NCI-H2196 (cell line): ENCODE results near the gene IFT122.
"Not testable (repeated sequence)": the region's sequence is repeated elsewhere in the genome, so short reads cannot be mapped to it uniquely, and the experiment has no call there.

ENCODE experiments used
- DNase-seq: peaks from one replicate; lab custom pipeline; 2025; ENCODE audit not compliant: unreplicated experiment; lab: John Stamatoyannopoulos, UW

The IFT122 gene

DNA sequence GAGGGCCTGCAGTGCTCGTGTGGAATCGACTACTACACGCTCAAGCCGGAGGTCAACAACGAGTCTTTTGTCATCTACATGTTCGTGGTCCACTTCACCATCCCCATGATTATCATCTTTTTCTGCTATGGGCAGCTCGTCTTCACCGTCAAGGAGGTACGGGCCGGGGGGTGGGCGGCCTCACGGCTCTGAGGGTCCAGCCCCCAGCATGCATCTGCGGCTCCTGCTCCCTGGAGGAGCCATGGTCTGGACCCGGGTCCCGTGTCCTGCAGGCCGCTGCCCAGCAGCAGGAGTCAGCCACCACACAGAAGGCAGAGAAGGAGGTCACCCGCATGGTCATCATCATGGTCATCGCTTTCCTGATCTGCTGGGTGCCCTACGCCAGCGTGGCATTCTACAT is 92.2 kb downstream of the IFT122 start:
- DNase-seq, result no peak

DNA sequence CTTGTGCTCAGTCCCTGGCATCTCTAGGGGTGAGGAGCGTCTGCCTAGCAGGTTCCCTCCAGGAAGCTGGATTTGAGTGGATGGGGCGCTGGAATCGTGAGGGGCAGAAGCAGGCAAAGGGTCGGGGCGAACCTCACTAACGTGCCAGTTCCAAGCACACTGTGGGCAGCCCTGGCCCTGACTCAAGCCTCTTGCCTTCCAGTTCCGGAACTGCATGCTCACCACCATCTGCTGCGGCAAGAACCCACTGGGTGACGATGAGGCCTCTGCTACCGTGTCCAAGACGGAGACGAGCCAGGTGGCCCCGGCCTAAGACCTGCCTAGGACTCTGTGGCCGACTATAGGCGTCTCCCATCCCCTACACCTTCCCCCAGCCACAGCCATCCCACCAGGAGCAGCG is 93.4 kb downstream of the IFT122 start:
- DNase-seq, result no peak

DNA sequence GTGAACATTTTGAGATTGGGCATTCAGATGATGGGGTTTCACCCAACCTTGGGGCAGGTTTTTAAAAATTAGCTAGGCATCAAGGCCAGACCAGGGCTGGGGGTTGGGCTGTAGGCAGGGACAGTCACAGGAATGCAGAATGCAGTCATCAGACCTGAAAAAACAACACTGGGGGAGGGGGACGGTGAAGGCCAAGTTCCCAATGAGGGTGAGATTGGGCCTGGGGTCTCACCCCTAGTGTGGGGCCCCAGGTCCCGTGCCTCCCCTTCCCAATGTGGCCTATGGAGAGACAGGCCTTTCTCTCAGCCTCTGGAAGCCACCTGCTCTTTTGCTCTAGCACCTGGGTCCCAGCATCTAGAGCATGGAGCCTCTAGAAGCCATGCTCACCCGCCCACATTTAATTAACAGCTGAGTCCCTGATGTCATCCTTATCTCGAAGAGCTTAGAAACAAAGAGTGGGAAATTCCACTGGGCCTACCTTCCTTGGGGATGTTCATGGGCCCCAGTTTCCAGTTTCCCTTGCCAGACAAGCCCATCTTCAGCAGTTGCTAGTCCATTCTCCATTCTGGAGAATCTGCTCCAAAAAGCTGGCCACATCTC is 94.5 kb downstream of the IFT122 start:
- DNase-seq, result no peak

DNA sequence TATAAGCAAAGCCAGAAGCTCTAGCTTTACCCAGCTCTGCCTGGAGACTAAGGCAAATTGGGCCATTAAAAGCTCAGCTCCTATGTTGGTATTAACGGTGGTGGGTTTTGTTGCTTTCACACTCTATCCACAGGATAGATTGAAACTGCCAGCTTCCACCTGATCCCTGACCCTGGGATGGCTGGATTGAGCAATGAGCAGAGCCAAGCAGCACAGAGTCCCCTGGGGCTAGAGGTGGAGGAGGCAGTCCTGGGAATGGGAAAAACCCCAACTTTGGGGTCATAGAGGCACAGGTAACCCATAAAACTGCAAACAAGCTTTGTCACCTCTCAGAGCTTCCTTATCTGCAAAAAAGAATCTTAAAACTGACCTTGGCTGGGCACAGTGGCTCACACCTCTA is 95.1 kb downstream of the IFT122 start:
- DNase-seq, result no peak

GRCh38 chr3:129536374-129536667 is 96.3 kb downstream of the IFT122 start:
- no peak for DNase-seq

DNA sequence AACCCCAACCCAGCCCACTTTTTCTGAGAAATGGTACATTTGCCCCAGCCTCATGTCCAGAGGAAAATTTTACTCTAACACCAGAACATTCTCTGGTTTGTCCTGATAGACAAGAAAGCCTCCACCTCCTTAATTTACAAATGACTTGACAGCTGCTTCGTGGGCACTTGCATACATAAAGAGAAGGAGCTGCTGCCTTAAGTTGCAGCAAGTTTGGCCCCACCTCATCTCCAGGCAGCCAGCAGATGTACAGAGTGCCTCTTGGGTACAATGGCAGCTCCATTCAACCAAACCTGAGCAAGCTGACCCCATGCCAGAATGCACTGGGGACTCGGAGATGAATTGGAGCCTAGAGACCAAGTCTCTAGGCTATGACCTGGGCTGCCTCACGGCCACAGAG is 96.8 kb downstream of the IFT122 start:
- DNase-seq, result no peak

- DNase-seq, result no peak
Measured at GRCh38 chr3:129539206-129539605, 99.2 kb downstream of the IFT122 start.

GRCh38 chr3:129540776-129541516 is 100.9 kb downstream of the IFT122 start:
- no peak for DNase-seq

GRCh38 chr3:129542747-129543146 is 102.7 kb downstream of the IFT122 start:
- DNase-seq, result no peak

- DNase-seq, result no peak
Measured at GRCh38 chr3:129543156-129543790, 103.2 kb downstream of the IFT122 start, which contains the start of gene H1-8. Gene H1-8 (plus strand): TSS chr3:129543175. CDS start chr3:129543219, 44 bp downstream.

GRCh38 chr3:129543999-129544398 is 104.0 kb downstream of the IFT122 start:
- DNase-seq, result no peak

GRCh38 chr3:129545951-129546350 is 105.9 kb downstream of the IFT122 start:
- not testable (repeated sequence) for DNase-seq

DNA sequence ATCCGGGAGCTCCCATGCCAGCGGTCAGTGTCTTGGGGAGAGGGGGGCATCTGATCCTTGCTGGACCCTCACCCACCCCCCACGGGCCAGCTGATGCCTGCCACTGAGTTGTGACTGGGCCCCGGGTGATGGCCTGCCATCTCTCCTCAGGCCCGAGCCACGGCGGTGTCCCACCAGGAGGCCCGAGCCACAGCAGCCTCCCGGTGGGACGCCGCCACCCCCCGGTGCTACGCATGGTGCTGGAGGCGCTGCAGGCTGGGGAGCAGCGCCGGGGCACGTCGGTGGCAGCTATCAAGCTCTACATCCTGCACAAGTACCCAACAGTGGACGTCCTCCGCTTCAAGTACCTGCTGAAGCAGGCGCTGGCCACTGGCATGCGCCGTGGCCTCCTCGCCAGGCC is 107.2 kb downstream of the IFT122 start:
- DNase-seq, result no peak

GRCh38 chr3:129548104-129548965 is 108.3 kb downstream of the IFT122 start:
- no peak for DNase-seq

DNA sequence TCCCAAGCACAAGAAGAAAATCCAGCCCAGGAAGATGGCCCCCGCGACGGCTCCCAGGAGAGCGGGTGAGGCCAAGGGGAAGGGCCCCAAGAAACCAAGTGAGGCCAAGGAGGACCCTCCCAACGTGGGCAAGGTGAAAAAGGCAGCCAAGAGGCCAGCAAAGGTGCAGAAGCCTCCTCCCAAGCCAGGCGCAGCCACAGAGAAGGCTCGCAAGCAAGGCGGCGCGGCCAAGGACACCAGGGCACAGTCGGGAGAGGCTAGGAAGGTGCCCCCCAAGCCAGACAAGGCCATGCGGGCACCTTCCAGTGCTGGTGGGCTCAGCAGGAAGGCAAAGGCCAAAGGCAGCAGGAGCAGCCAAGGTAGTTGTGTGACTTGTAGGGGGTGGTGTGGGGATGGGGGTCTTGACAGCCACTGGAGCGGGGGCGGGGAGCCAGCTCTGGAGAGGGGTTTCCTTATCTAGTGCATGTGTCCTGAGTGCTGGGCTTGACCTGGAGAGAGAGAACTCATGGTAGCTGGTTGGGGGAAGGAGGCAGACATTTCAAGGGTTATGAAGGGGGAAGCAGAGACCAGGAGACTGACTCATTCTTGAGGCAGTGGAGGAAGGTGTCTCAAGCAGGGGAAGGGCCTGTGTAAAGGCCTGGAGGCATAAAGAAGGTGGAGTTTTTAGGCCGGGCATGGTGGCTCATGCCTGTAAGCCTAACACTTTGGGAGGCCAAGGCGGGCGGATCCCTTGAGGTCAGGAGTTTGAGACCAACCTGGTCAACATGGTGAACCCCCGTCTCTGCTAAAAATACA is 109.2 kb downstream of the IFT122 start:
- no peak for DNase-seq

DNA sequence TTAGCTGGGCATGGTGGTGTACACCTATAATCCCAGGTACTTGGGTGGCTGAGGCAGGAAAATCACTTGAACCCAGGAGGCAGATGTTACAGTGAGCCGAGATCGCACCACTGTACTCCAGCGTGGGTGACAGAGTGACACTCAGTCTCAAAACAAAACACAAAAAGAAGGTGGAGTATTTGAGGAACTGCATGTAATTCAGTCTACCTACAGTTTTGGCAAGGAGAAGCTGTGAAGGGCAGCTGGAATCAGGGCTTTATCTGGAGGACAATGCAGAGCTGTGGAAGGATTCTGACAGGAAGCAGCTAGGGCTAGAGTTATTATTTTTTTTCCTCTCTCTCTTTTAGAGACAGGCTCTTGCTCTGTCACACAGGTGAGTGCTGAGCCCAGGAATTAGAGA is 109.8 kb downstream of the IFT122 start:
- DNase-seq, result no peak

- DNase-seq, result no peak
Measured at GRCh38 chr3:129552287-129553050, 112.4 kb downstream of the IFT122 start.

DNA sequence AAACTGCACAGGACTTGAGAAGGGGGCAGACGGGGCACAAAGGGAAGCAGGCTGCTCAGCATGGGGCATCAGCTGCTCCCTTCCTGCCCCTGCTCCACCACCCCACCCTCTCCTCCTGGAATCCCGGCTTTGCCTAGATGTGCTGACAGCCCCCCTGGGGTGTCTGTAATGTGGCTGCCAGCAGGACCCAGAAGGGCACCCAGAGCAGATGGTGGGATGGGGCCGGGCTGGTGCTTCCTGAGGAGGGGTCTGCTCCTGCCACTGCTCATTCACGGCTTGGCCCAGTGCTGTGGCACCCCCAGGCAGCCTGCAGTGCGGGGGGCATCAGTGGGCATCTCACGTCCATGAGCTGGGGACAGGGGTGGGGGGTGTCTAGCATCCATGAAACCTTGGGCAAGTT is 113.1 kb downstream of the IFT122 start:
- no peak for DNase-seq

DNA sequence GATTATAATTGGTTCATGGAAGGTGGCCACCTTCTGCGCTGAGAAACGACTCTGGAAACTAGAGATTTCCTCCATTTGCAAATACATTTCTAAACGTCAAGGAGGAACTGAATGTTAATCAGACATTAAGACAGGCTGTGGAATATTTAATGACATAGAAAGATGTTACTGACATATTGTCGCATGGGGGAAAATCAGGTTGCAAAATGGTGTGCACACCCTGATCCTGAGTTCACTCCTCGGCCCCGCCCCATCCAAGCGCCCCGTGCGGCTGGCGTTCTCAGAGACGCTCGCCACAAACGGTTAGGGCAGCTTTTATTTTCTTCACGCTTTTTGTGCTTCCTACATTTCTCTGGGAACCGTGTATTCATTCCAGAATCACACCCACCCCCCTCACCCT is 113.7 kb downstream of the IFT122 start:
- DNase-seq, result no peak
